ENCODE results near the gene SYNE4.

Gene SYNE4

GRCh38 chr19:35996777-35997176 is 11.8 kb downstream of the SYNE4 start:
- intact Hi-C loops (cut with DNase I; ENCODE audit: low total_unique reads): loop anchor here (5.0 to 10.0 kb wide), 2 partner anchors 121 to 158 kb away; partner anchors contain the start of genes COX7A1 and TBCB

DNA sequence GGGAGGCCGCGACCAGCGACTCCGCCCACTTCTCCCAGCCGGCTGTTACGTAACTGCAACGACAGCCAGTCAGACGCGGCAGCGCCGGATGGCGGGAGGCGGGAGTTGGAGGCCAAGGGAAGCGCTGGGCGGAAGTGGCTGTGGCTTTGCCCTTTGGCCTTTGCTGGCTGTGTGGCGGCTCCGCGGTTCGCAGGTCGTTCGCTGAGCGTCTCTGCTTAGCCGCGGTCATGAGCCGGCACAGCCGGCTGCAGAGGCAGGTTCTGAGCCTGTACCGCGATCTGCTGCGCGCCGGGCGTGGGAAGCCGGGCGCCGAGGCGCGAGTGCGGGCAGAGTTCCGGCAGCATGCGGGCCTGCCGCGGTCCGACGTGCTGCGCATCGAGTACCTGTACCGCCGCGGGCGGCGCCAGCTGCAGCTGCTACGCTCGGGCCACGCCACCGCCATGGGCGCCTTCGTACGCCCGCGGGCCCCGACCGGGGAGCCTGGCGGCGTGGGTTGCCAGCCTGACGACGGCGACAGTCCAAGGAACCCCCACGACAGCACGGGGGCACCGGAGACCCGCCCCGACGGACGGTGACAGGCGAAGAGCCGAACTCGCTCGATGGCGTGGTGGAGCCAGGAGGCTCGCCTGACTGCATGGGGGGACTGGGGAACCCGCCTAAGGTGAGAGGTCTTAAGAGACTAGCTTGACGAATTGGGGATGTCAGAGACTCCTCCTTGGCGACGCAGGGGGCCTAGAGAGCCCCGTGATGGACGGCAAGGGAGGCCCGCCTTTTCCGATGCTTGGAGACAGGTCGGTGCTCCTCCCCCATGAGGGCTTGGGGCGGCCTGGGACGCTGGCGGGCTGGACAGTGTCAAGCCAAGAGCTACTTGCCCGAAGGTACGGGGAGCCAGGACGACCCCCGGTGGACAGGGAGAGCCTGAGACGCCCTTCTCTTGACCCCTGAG is 13.3 kb downstream of the SYNE4 start, which contains the start of gene SDHAF1:
SDHAF1 (plus strand) TSS at position 141 of the 946 bp plus-strand sequence; CDS start at position 228, 87 bp downstream.
- H3K9me3 ChIP-seq: no peaks in the 10 kb centered on the region
- intact Hi-C loops (cut with DNase I; ENCODE audit: low total_unique reads): loop anchor here (2.0 to 10.0 kb wide), 3 partner anchors 59 to 159 kb away; partner anchors contain the start of genes COX7A1, TBCB, THAP8 and WDR62

More at GRCh38 chr19:35996777-35997176, 11.8 kb downstream of the SYNE4 start:
- H3K27ac ChIP-seq: peak overlapping the region; percentile 84
- H3K4me1 ChIP-seq: peaks cover 0 to 46% (median 35%) of the 10 kb centered on the region in 4 donors
- peaks cover 6 to 27% (median 12%) of the 10 kb centered on the region in 3 donors for H3K36me3 ChIP-seq
- no peak for DNase-seq
- no peak for TF ChIP-seq CTCF (IDR thresholded peaks at IDR 0.05)
- no peak overlapping the region for H3K4me3 ChIP-seq
- H3K27me3 ChIP-seq: no peaks in the 10 kb centered on the region
- no peaks in the 10 kb centered on the region for H3K9me3 ChIP-seq

DNA sequence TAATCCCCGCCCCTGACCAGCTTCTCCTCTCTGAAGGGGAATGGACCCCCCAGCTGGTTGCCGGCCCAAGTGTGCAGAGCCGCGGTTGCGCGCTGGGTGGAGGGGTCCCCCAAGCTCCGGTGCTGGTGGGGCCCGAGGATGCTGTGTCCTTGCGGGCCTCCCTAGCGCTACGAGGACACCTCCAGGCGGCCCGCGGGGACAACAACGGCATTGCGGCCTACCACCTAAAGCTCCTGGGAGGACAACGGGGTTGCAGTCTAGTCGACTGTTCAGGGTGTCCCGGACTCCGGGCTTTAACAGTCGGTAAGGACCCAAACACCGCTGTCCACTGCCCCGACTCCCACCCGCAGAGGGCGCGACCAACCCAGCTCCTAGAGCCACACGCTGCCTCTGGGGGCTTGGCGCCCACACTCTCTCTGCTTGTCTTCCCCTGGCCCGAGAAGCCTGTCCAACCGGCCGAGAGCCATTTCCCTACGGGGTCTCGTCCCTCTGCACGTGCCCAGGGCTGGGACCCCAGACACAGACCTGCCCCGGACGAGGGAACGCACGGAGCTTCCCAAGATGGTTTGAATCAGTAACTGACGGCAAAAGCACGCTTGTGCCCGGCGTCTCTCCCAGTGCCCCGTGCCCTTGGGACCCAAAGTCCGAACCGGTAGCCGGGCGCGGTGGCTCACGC is 14.6 kb downstream of the SYNE4 start:
- Histone ChIP-seq H3K27ac (peak overlapping the region; percentile 84), H3K36me3 (peaks cover 0 to 15% (median 6%) of the 10 kb centered on the region in 3 donors), H3K27me3 (peaks cover 0 to 5% of the 10 kb centered on the region in 2 donors), H3K9me3 (no peaks in the 10 kb centered on the region), H3K4me1 (peaks cover 0 to 39% (median 30%) of the 10 kb centered on the region in 4 donors), H3K4me3 (peak overlapping the region; percentile 78 to 91)
- TF ChIP-seq CTCF (IDR thresholded peaks at IDR 0.05): no peak
- intact Hi-C loops (cut with DNase I; ENCODE audit: low total_unique reads): loop anchor here (2.0 to 10.0 kb wide), 2 partner anchors 61 to 161 kb away; partner anchors contain the start of genes COX7A1, THAP8 and WDR62
- DNase-seq: no peak

More for the DNA sequence above, 13.3 kb downstream of the SYNE4 start, which contains the start of gene SDHAF1:
- Histone ChIP-seq H3K4me1 (peaks cover 0 to 46% (median 35%) of the 10 kb centered on the region in 4 donors), H3K27me3 (no peaks in the 10 kb centered on the region), H3K4me3 (peak within 1 kb of the TSS; percentile 78 to 91), H3K27ac (peak within 1 kb of the TSS; percentile 84), H3K36me3 (peaks cover 4 to 15% (median 6%) of the 10 kb centered on the region in 3 donors)
- peak; percentile 96 to 98 for DNase-seq
- no peak for TF ChIP-seq CTCF (IDR thresholded peaks at IDR 0.05)

GRCh38 chr19:35992907-35993765 is 15.5 kb downstream of the SYNE4 start:
- Histone ChIP-seq H3K27ac (no peak overlapping the region), H3K9me3 (no peaks in the 10 kb centered on the region), H3K36me3 (peaks cover 0 to 10% (median 2%) of the 10 kb centered on the region in 3 donors), H3K4me1 (peaks cover 0 to 33% (median 27%) of the 10 kb centered on the region in 4 donors), H3K27me3 (peaks cover 0 to 11% of the 10 kb centered on the region in 2 donors), H3K4me3 (no peak overlapping the region)
- no peak for DNase-seq
- TF ChIP-seq CTCF (IDR thresholded peaks at IDR 0.05): no peak
- intact Hi-C loops (cut with DNase I; ENCODE audit: low total_unique reads): loop anchor here (10.0 kb wide), 1 partner anchor 162 kb away; the partner anchor contains the start of gene COX7A1

Measured in tibial artery (tissue), 4 donors.